H1 (cell line): ENCODE measurements around the gene HOXA6. TPM values are rescaled to one million over a fixed set of nuclear protein-coding genes. Genes with fewer than 3 reads are reported as not detected.

Experiments used
- CTCF ChIA-PET: fragments of 300-600 bp; sonication (Branson Sonifier 250); formaldehyde crosslinking; loops from one replicate; lab custom pipeline; 2021; ENCODE audit not compliant: partially characterized antibody; lab: Charles Lee
- POLR2A ChIA-PET: fragments of 300-600 bp; sonication (Branson Sonifier 250); formaldehyde crosslinking; loops from one replicate; lab custom pipeline; 2021; ENCODE audit warnings: inconsistent platforms; ENCODE audit not compliant: partially characterized antibody; lab: Charles Lee
- DNase-seq, 2 experiments: peaks; one replicate each; pipeline versions ENCODE4 v3.0.0 to v3.0.0-alpha.2; 2010 to 2022; ENCODE audit warnings: low spot score in 2 of 2, low read depth in 1 of 2, mixed read lengths in 1 of 2
- FAIRE-seq: peaks from 2 replicates; lab custom pipeline; 2011; peaks lifted over from hg19 to GRCh38; lab: Jason Lieb, UNC
- H2AFZ ChIP-seq: 2 replicates; pipeline ENCODE4 v1.8.1; 2012; ENCODE audit warnings: low read length, inconsistent platforms
- H2AK5ac ChIP-seq: 2 replicates; pipeline ENCODE4 v1.6.1; 2013; ENCODE audit warnings: low read depth, low read length
- H2BK120ac ChIP-seq: replicated peaks from 2 replicates; pipeline ENCODE3; 2013; ENCODE audit warnings: low read depth, low read length, inconsistent platforms
- H2BK12ac ChIP-seq: 2 replicates; pipeline ENCODE4 v1.6.1; 2013; ENCODE audit warnings: low read depth, low read length
- H2BK15ac ChIP-seq: 2 replicates; pipeline ENCODE4 v1.6.1; 2013; ENCODE audit warnings: low read length
- H2BK20ac ChIP-seq: 2 replicates; pipeline ENCODE4 v1.6.1; 2013; ENCODE audit warnings: low read length
- H2BK5ac ChIP-seq: 2 replicates; pipeline ENCODE4 v1.6.1; 2013; ENCODE audit warnings: low read depth, low read length
- H3K14ac ChIP-seq: 2 replicates; pipeline ENCODE4 v1.6.1; 2013; ENCODE audit warnings: inconsistent platforms; ENCODE audit not compliant: insufficient read length
- H3K18ac ChIP-seq: 2 replicates; pipeline ENCODE4 v1.6.1; 2013; ENCODE audit warnings: low read length; ENCODE audit errors: extremely low read depth
- H3K23ac ChIP-seq: 2 replicates; pipeline ENCODE4 v1.6.1; 2013; ENCODE audit warnings: inconsistent platforms; ENCODE audit not compliant: insufficient read length
- H3K23me2 ChIP-seq: 2 replicates; pipeline ENCODE4 v1.6.1; 2013; ENCODE audit warnings: low read depth, low read length
- H3K27ac ChIP-seq: 2 replicates; pipeline ENCODE4 v1.6.1; 2011; ENCODE audit warnings: low read depth, low read length, inconsistent platforms
- H3K27me3 ChIP-seq, 4 experiments: replicated peaks in 1 of 4; 1 replicate in 1 of 4; 2 replicates in 3 of 4; pipeline versions ENCODE4 v1.6.1 to v1.8.1; 2011 to 2013; ENCODE audit warnings: low read length in 3 of 4, mild to moderate bottlenecking in 3 of 4, inconsistent platforms in 2 of 4, mixed read lengths in 2 of 4, moderate library complexity in 1 of 4; ENCODE audit not compliant: control insufficient read depth in 3 of 4, insufficient read depth in 3 of 4; ENCODE audit errors: extremely low read depth in 1 of 4
- H3K36me3 ChIP-seq, 4 experiments: 2 replicates each; pipeline versions ENCODE4 v1.6.1 to v1.8.1; 2011 to 2013; ENCODE audit warnings: mild to moderate bottlenecking in 4 of 4, low read length in 3 of 4, moderate library complexity in 2 of 4, control low read depth in 1 of 4, inconsistent platforms in 1 of 4; ENCODE audit not compliant: insufficient read depth in 4 of 4, control insufficient read depth in 2 of 4
- H3K4ac ChIP-seq: replicated peaks from 2 replicates; pipeline ENCODE3; 2013; ENCODE audit warnings: low read length, low read depth, mixed read lengths, inconsistent platforms; ENCODE audit not compliant: insufficient read length
- H3K4me1 ChIP-seq, 4 experiments: replicated peaks in 1 of 4; 1 replicate in 1 of 4; 2 replicates in 3 of 4; pipeline versions ENCODE4 v1.6.1 to v1.8.1; 2011 to 2013; ENCODE audit warnings: low read length in 3 of 4, inconsistent platforms in 2 of 4, mixed read lengths in 1 of 4; ENCODE audit not compliant: insufficient read depth in 4 of 4, control insufficient read depth in 3 of 4
- H3K4me2 ChIP-seq, 2 experiments: 2 replicates each; pipeline versions ENCODE4 v1.6.1 to v1.8.1; 2011 to 2013; ENCODE audit warnings: low read depth in 2 of 2, low read length in 2 of 2, control low read depth in 1 of 2, inconsistent platforms in 1 of 2, mild to moderate bottlenecking in 1 of 2; ENCODE audit not compliant: insufficient read depth in 1 of 2
- H3K4me3 ChIP-seq, 4 experiments: fragments of 200-600, 300-600 bp in 1 of 4; sonication (generic), shearing (Covaris generic), sonication (Bioruptor Twin) in 1 of 4; 2 replicates each; pipeline versions ENCODE4 v1.5.1 to v1.8.1; 2011 to 2016; ENCODE audit warnings: low read length in 4 of 4, low read depth in 3 of 4, control low read depth in 2 of 4, inconsistent platforms in 2 of 4, mild to moderate bottlenecking in 2 of 4, mixed read lengths in 1 of 4, moderate library complexity in 1 of 4; ENCODE audit not compliant: insufficient read depth in 2 of 4; ENCODE audit errors: extremely low read depth in 1 of 4
- H3K56ac ChIP-seq: replicated peaks from 2 replicates; pipeline ENCODE3; 2013; ENCODE audit warnings: low read depth, mild to moderate bottlenecking, mixed read lengths, low read length, inconsistent platforms; ENCODE audit not compliant: insufficient read length
- H3K79me1 ChIP-seq: 2 replicates; pipeline ENCODE4 v1.6.1; 2013; ENCODE audit warnings: low read depth, low read length, control low read depth
- H3K79me2 ChIP-seq, 2 experiments: 2 replicates each; pipeline versions ENCODE4 v1.6.1 to v1.8.1; 2012 to 2013; ENCODE audit warnings: low read length in 2 of 2, mild to moderate bottlenecking in 2 of 2, inconsistent platforms in 1 of 2; ENCODE audit not compliant: insufficient read depth in 2 of 2, control insufficient read depth in 1 of 2
- H3K9ac ChIP-seq, 4 experiments: replicated peaks in 1 of 4; 1 replicate in 1 of 4; 2 replicates in 3 of 4; pipeline versions ENCODE4 v1.6.1 to v1.8.1; 2011 to 2013; ENCODE audit warnings: low read depth in 3 of 4, low read length in 3 of 4, control low read depth in 2 of 4, mild to moderate bottlenecking in 2 of 4, moderate library complexity in 2 of 4, inconsistent platforms in 1 of 4; ENCODE audit errors: extremely low read depth in 1 of 4
- H3K9me3 ChIP-seq, 2 experiments: 2 replicates each; pipeline versions ENCODE4 v1.6.1 to v1.8.1; 2012 to 2013; ENCODE audit warnings: mild to moderate bottlenecking in 2 of 2, moderate library complexity in 2 of 2, control low read depth in 1 of 2, inconsistent platforms in 1 of 2, low read depth in 1 of 2, low read length in 1 of 2, mixed read lengths in 1 of 2; ENCODE audit not compliant: insufficient read depth in 2 of 2
- H4K20me1 ChIP-seq, 2 experiments: replicated peaks in 1 of 2; 2 replicates each; pipeline versions ENCODE3 to v1.8.1; 2011 to 2013; ENCODE audit warnings: inconsistent platforms in 2 of 2, low read length in 2 of 2, mild to moderate bottlenecking in 1 of 2; ENCODE audit not compliant: insufficient read depth in 2 of 2, control insufficient read depth in 1 of 2
- H4K5ac ChIP-seq: 2 replicates; pipeline ENCODE4 v1.6.1; 2013; ENCODE audit warnings: low read length, low read depth, mixed read lengths, inconsistent platforms; ENCODE audit not compliant: insufficient read length
- H4K8ac ChIP-seq: 2 replicates; pipeline ENCODE4 v1.8.0; 2013; ENCODE audit warnings: mild to moderate bottlenecking, moderate library complexity, low read length, inconsistent platforms; ENCODE audit not compliant: insufficient read depth; ENCODE audit errors: extremely low read depth
- H4K91ac ChIP-seq: replicated peaks from 2 replicates; pipeline ENCODE3; 2013; ENCODE audit warnings: low read length, mixed read lengths, inconsistent platforms; ENCODE audit not compliant: insufficient read length
- ASH2L ChIP-seq: fragments of 200-600, 300-600 bp; sonication (generic); IDR thresholded peaks from one replicate; pipeline ENCODE4 v1.7.1; 2017; ENCODE audit warnings: low read length
- BRCA1 ChIP-seq: IDR thresholded peaks from 2 replicates; pipeline ENCODE4 v1.6.1; 2012; ENCODE audit warnings: low read depth, low read length, improper control_type of control experiment
- CBX8 ChIP-seq: fragments of 300-800, 300-1000 bp; sonication (generic); IDR thresholded peaks from 2 replicates; pipeline ENCODE4 v1.7.1; 2016; ENCODE audit warnings: low read depth, low read length, borderline replicate concordance
- CTCF ChIP-seq, 3 experiments: IDR thresholded peaks; 1 replicate in 2 of 3; 2 replicates in 1 of 3; pipeline versions ENCODE4 v1.5.1 to v1.6.1; 2011; ENCODE audit warnings: low read length in 3 of 3, mild to moderate bottlenecking in 3 of 3, inconsistent platforms in 2 of 3, low read depth in 1 of 3, moderate library complexity in 1 of 3; ENCODE audit not compliant: insufficient read depth in 1 of 3; ENCODE audit errors: control extremely low read depth in 1 of 3
- POLR2A ChIP-seq, 2 experiments: IDR thresholded peaks; 1 replicate in 1 of 2; 2 replicates in 1 of 2; pipeline ENCODE4 v1.6.1; 2011; ENCODE audit warnings: low read depth in 2 of 2, low read length in 2 of 2, mild to moderate bottlenecking in 2 of 2; ENCODE audit errors: control extremely low read depth in 1 of 2
- SAP30 ChIP-seq: fragments of 300-600 bp; sonication (generic); IDR thresholded peaks from 2 replicates; pipeline ENCODE4 v1.7.1; 2012; ENCODE audit warnings: low read length, moderate library complexity, mild to moderate bottlenecking, inconsistent platforms; ENCODE audit not compliant: insufficient read depth, insufficient replicate concordance
- SP1 ChIP-seq: IDR thresholded peaks from 2 replicates; pipeline ENCODE4 v1.6.1; 2011; ENCODE audit warnings: low read depth, low read length
- SUZ12 ChIP-seq: fragments of 200-600 bp; sonication (generic); IDR thresholded peaks from 2 replicates; pipeline ENCODE4 v1.6.1; 2012; ENCODE audit warnings: mild to moderate bottlenecking, inconsistent platforms, low read length, moderate library complexity, mixed read lengths
- ZNF274 ChIP-seq: IDR thresholded peaks from 2 replicates; pipeline ENCODE4 v1.7.0; 2012; ENCODE audit warnings: low read length, borderline replicate concordance; ENCODE audit errors: extremely low read depth
- WGBS, 2 experiments: shearing (Covaris generic) in 1 of 2; methylation state at CpG; one replicate each; pipeline versions ENCODE4 v1.1.6 to v1.1.7; 2013 to 2015; ENCODE audit warnings: low lambda C conversion rate in 2 of 2, mixed read lengths in 2 of 2, inconsistent platforms in 1 of 2, low coverage in 1 of 2, missing lambda C conversion rate in 1 of 2; ENCODE audit not compliant: insufficient replicate concordance in 2 of 2, insufficient coverage in 1 of 2, insufficient read length in 1 of 2; ENCODE audit errors: extremely low coverage in 1 of 2, missing lambda C conversion rate in 1 of 2; 5-methylcytosine and 5-hydroxymethylcytosine counted together
- polyA plus RNA-seq, 7 experiments: library from polyadenylated mRNA; depleted of rRNA in 3 of 7; stranded (reverse) in 5 of 7; unstranded in 2 of 7; fragments of >200 nt in 5 of 7; fragments of 200-250 nt in 2 of 7; gene quantifications; 1 replicate in 5 of 7; 2 replicates in 1 of 7; 4 replicates in 1 of 7; pipeline versions ENCODE4 v1.2.1 to v1.2.3, GENCODE V29; 2011 to 2013; ENCODE audit warnings: missing spikeins in 2 of 7, mixed read lengths in 2 of 7
- total RNA-seq: library from RNA; stranded (reverse); fragmentation: NEBNext Ultra II Directional; extraction: Animal tissue kit (Norgen Biotek cat#: 25700); gene quantifications from 2 replicates; pipeline ENCODE4 v1.2.1, GENCODE V29; 2021

The HOXA6 gene
- total and polyA plus RNA-seq, 2 of the 8 experiments (the other 6 are each of a cell fraction or from before 2014, with no cell fraction given), result not detected

GRCh38 chr7:27165089-27165995 is 17.8 kb upstream of the HOXA6 start, which contains the start of gene HOXA9:
Gene HOXA9 (minus strand): TSS chr7:27165537. CDS start chr7:27165457, 80 bp downstream.
- Histone ChIP-seq H2BK120ac (no peak within 1 kb of the TSS), H4K91ac (no peak within 1 kb of the TSS), H3K9me3 (peaks cover 0 to 6% of the 10 kb centered on the region in 2 experiments; a peak in 1 of 4 replicates), H3K4me3 (peak within 1 kb of the TSS in 1 of 4 experiments; percentile 25; a peak in 2 of 8 replicates), H3K79me2 (no peaks in the 10 kb centered on the region), H3K23me2 (no peaks in the 10 kb centered on the region), H2BK15ac (no peak within 1 kb of the TSS), H4K5ac (no peak within 1 kb of the TSS), H2BK20ac (no peak within 1 kb of the TSS), H3K23ac (no peak within 1 kb of the TSS), H3K4me1 (no peaks in the 10 kb centered on the region; a peak in 4 of 7 replicates), H2BK5ac (no peak within 1 kb of the TSS), H3K36me3 (peaks cover 0 to 15% (median 0%) of the 10 kb centered on the region in 4 experiments; a peak in 1 of 8 replicates), H3K79me1 (no peaks in the 10 kb centered on the region), H3K14ac (no peak within 1 kb of the TSS), H2AFZ (no peak within 1 kb of the TSS), H3K27me3 (peaks cover 98 to 100% (median 99%) of the 10 kb centered on the region in 4 experiments), H3K18ac (no peak within 1 kb of the TSS), H3K56ac (no peak within 1 kb of the TSS), H4K8ac (no peak within 1 kb of the TSS), H2AK5ac (no peak within 1 kb of the TSS), H3K4me2 (peak within 1 kb of the TSS; percentile 8 to 47; a peak in 3 of 4 replicates), H4K20me1 (peaks cover 17 to 32% of the 10 kb centered on the region in 2 experiments), H3K4ac (no peak within 1 kb of the TSS), H3K27ac (no peak within 1 kb of the TSS), H2BK12ac (peak within 1 kb of the TSS; percentile 27; the same call in 1 of the 2 replicates), H3K9ac (no peak within 1 kb of the TSS)
- POLR2A ChIA-PET, result interaction anchor here (1.5 kb wide), 1 partner anchor 8 kb away, joined by 4 read pairs; the partner anchor contains the start of gene HOXA7
- CTCF ChIA-PET, result interaction anchor here (0.9 to 5.2 kb wide), 8 partner anchors 8 to 34 kb away, joined by 3 to 29 read pairs (median 6); partner anchors contain the start of genes HOXA3, HOXA4 and HOXA5
- 25% methylated on average over 68 of the region's 82 CpGs; no CpG with 5 or more reads in 1 of the 2 experiments for WGBS, 2 experiments
- FAIRE-seq (no peak), DNase-seq (no peak)
- peak; percentile 27; the same call in 1 of the 2 replicates for TF ChIP-seq CBX8
- peak; percentile 89 for TF ChIP-seq SUZ12
- no peak for TF ChIP-seq BRCA1
- TF ChIP-seq ASH2L, result no peak
- TF ChIP-seq POLR2A (IDR thresholded peaks at IDR 0.05; ENCODE audit: control extremely low read depth in 1 of 2, low read depth in 2 of 2, low read length in 2 of 2), result no peak
- no peak for TF ChIP-seq ZNF274
- no peak for TF ChIP-seq SAP30
- TF ChIP-seq CTCF (IDR thresholded peaks at IDR 0.05; ENCODE audit: control extremely low read depth in 1 of 3, insufficient read depth in 1 of 3, low read depth in 1 of 3, low read length in 3 of 3), result no peak
- TF ChIP-seq SP1, result no peak
